ENCODE data around the gene ADAMTS6.

ADAMTS6 gene

GRCh38 chr5:65229841-65230240 lies 251.9 kb downstream of the ADAMTS6 start:
- TF ChIP-seq TAF1 (IDR thresholded peaks at IDR 0.05; ENCODE audit: borderline replicate concordance, low read depth, low read length) (no peak), POLR2AphosphoS5 (IDR thresholded peaks at IDR 0.05; ENCODE audit: low read depth, low read length) (no peak), POLR2A (IDR thresholded peaks at IDR 0.05; ENCODE audit: low read depth, low read length) (no peak)
- DNase-seq (ENCODE audit: insufficient read length) (no peak), FAIRE-seq (no peak)

DNA sequence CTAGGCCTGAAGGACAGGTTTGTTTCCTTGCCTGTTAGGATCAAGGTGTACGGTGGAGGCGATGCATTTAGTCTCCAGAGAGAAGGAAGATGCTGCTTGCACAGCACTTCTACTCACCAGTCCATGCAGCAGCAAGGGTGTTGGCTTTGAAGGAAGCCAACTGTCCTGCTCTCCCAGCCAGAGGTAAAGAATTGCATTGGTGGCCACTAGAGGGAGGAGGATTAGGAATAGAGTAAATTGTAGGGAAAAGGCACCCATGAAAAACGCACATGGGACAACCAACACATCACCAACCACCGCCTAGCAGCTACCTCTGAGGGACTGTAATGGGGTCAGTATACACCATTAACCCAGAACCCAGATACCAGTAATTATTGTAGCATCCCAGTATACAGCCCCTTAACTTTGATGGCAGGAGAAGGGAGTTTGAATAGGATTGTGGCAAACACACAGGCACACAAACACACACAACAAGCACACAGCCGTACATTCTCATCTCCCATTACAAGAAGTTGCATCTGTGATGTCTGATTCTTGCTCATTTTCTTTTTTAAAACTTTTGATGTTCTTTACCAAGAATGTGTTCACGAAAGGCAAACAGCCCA lies 267.7 kb downstream of the ADAMTS6 start:
- TF ChIP-seq POLR2A (IDR thresholded peaks at IDR 0.05; ENCODE audit: low read depth, low read length) (no peak), TAF1 (IDR thresholded peaks at IDR 0.05; ENCODE audit: borderline replicate concordance, low read depth, low read length) (no peak), POLR2AphosphoS5 (IDR thresholded peaks at IDR 0.05; ENCODE audit: low read depth, low read length) (no peak)
- DNase-seq (ENCODE audit: insufficient read length) = no peak
- no peak for FAIRE-seq

GRCh38 chr5:65209341-65209740 lies 272.4 kb downstream of the ADAMTS6 start:
- no peak for TF ChIP-seq TAF1 (IDR thresholded peaks at IDR 0.05; ENCODE audit: borderline replicate concordance, low read depth, low read length)
- no peak for TF ChIP-seq POLR2A (IDR thresholded peaks at IDR 0.05; ENCODE audit: low read depth, low read length)
- TF ChIP-seq POLR2AphosphoS5 (IDR thresholded peaks at IDR 0.05; ENCODE audit: low read depth, low read length) = no peak
- DNase-seq (ENCODE audit: insufficient read length) (no peak), FAIRE-seq (no peak)

- TF ChIP-seq TAF1 (IDR thresholded peaks at IDR 0.05; ENCODE audit: borderline replicate concordance, low read depth, low read length) (no peak), POLR2A (IDR thresholded peaks at IDR 0.05; ENCODE audit: low read depth, low read length) (no peak), POLR2AphosphoS5 (IDR thresholded peaks at IDR 0.05; ENCODE audit: low read depth, low read length) (no peak)
- DNase-seq (ENCODE audit: insufficient read length) (no peak), FAIRE-seq (no peak)
These were observed 276.8 kb downstream of the ADAMTS6 start for GRCh38 chr5:65204966-65205365.

GRCh38 chr5:65203746-65204145 lies 278.0 kb downstream of the ADAMTS6 start:
- no peak for TF ChIP-seq TAF1 (IDR thresholded peaks at IDR 0.05; ENCODE audit: borderline replicate concordance, low read depth, low read length)
- FAIRE-seq = no peak
- no peak for DNase-seq (ENCODE audit: insufficient read length)

DNA sequence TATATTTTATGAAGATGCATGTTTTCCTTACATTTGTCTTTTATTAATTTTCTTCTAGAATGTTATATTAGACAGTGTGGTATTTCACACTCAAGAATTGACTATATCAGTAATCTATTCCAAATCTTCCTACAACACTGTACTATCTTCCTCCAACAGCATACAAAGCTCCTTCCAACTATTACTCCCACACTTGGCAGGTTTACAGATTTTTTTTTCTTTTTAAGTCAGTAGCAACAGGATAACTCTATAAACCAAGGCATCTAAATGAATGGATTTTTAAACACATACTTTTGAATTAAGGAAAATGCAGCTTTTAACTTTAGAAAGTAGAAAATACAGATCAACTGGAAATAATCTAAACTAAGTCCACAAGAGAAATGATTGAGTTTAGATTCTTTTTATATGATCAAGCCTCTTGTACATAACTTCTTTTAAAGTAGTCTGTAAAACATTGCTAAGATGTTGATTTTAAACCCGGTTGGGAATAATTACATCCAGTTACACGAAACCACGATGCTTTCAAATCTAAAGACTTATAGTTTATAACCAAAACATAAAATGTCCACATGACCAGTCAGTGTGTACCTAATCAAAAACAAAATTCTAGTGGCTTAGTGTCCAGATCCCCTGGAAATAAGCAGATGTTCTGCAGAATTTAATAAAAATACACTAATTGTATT lies 281.6 kb downstream of the ADAMTS6 start:
- DNase-seq (ENCODE audit: insufficient read length) = no peak
- no peak for FAIRE-seq
- TF ChIP-seq TAF1 (IDR thresholded peaks at IDR 0.05; ENCODE audit: borderline replicate concordance, low read depth, low read length) (no peak), POLR2A (IDR thresholded peaks at IDR 0.05; ENCODE audit: low read depth, low read length) (no peak), POLR2AphosphoS5 (IDR thresholded peaks at IDR 0.05; ENCODE audit: low read depth, low read length) (no peak)

- FAIRE-seq (no peak), DNase-seq (ENCODE audit: insufficient read length) (no peak)
- TF ChIP-seq POLR2AphosphoS5 (IDR thresholded peaks at IDR 0.05; ENCODE audit: low read depth, low read length) (no peak), POLR2A (IDR thresholded peaks at IDR 0.05; ENCODE audit: low read depth, low read length) (no peak)
These were observed 283.1 kb downstream of the ADAMTS6 start for GRCh38 chr5:65198456-65199120.

- FAIRE-seq (no peak), DNase-seq (ENCODE audit: insufficient read length) (no peak)
- no peak for TF ChIP-seq POLR2AphosphoS5 (IDR thresholded peaks at IDR 0.05; ENCODE audit: low read depth, low read length)
- TF ChIP-seq POLR2A (IDR thresholded peaks at IDR 0.05; ENCODE audit: low read depth, low read length) = no peak
- TF ChIP-seq TAF1 (IDR thresholded peaks at IDR 0.05; ENCODE audit: borderline replicate concordance, low read depth, low read length) = no peak
These were observed 283.9 kb downstream of the ADAMTS6 start for GRCh38 chr5:65197531-65198455.

- no peak for TF ChIP-seq POLR2AphosphoS5 (IDR thresholded peaks at IDR 0.05; ENCODE audit: low read depth, low read length)
- no peak for TF ChIP-seq POLR2A (IDR thresholded peaks at IDR 0.05; ENCODE audit: low read depth, low read length)
- TF ChIP-seq TAF1 (IDR thresholded peaks at IDR 0.05; ENCODE audit: borderline replicate concordance, low read depth, low read length) = no peak
- DNase-seq (ENCODE audit: insufficient read length) (no peak), FAIRE-seq (no peak)
These were observed 286.8 kb downstream of the ADAMTS6 start for GRCh38 chr5:65194871-65195270.

- DNase-seq (ENCODE audit: insufficient read length) (no peak), FAIRE-seq (no peak)
- no peak for TF ChIP-seq POLR2A (IDR thresholded peaks at IDR 0.05; ENCODE audit: low read depth, low read length)
- TF ChIP-seq POLR2AphosphoS5 (IDR thresholded peaks at IDR 0.05; ENCODE audit: low read depth, low read length) = no peak
- TF ChIP-seq TAF1 (IDR thresholded peaks at IDR 0.05; ENCODE audit: borderline replicate concordance, low read depth, low read length) = no peak
These were observed 289.4 kb downstream of the ADAMTS6 start for GRCh38 chr5:65192331-65192730.

- no peak for DNase-seq (ENCODE audit: insufficient read length)
- TF ChIP-seq TAF1 (IDR thresholded peaks at IDR 0.05; ENCODE audit: borderline replicate concordance, low read depth, low read length) (no peak), POLR2A (IDR thresholded peaks at IDR 0.05; ENCODE audit: low read depth, low read length) (no peak)
- no peak for FAIRE-seq
These were observed 290.1 kb downstream of the ADAMTS6 start for GRCh38 chr5:65191554-65192135.

All from GM12892 (cell line).